H1 (cell line): ENCODE results near the gene COLEC11. TPM values are rescaled to one million over a fixed set of nuclear protein-coding genes. Genes with fewer than 3 reads are reported as not detected.

Source experiments
- HDAC6 ChIP-seq: IDR thresholded peaks from one replicate; pipeline ENCODE4 v1.7.1; 2012; ENCODE audit warnings: low read depth, mild to moderate bottlenecking, inconsistent platforms, low read length, moderate library complexity
- MAX ChIP-seq: IDR thresholded peaks from 2 replicates; pipeline ENCODE4 v1.6.1; 2012; ENCODE audit warnings: inconsistent platforms
- SP1 ChIP-seq: IDR thresholded peaks from 2 replicates; pipeline ENCODE4 v1.6.1; 2011; ENCODE audit warnings: low read depth, low read length
- SRF ChIP-seq: IDR thresholded peaks from 2 replicates; pipeline ENCODE4 v1.6.1; 2011; ENCODE audit warnings: mild to moderate bottlenecking, low read depth, low read length, moderate library complexity
- TEAD4 ChIP-seq: IDR thresholded peaks from 2 replicates; pipeline ENCODE4 v1.6.1; 2012; ENCODE audit warnings: low read depth, low read length, inconsistent platforms, mixed read lengths
- polyA plus RNA-seq, 7 experiments: library from polyadenylated mRNA; depleted of rRNA in 3 of 7; stranded (reverse) in 5 of 7; unstranded in 2 of 7; fragments of >200 nt in 5 of 7; fragments of 200-250 nt in 2 of 7; gene quantifications; 1 replicate in 5 of 7; 2 replicates in 1 of 7; 4 replicates in 1 of 7; pipeline versions ENCODE4 v1.2.1 to v1.2.3, GENCODE V29; 2011 to 2013; ENCODE audit warnings: missing spikeins in 2 of 7, mixed read lengths in 2 of 7
- total RNA-seq: library from RNA; stranded (reverse); fragmentation: NEBNext Ultra II Directional; extraction: Animal tissue kit (Norgen Biotek cat#: 25700); gene quantifications from 2 replicates; pipeline ENCODE4 v1.2.1, GENCODE V29; 2021

The COLEC11 gene
- total and polyA plus RNA-seq, 2 of the 8 experiments (the other 6 are each of a cell fraction or from before 2014, with no cell fraction given): 0.47 to 0.80 TPM

- TF ChIP-seq TEAD4: no peak
- TF ChIP-seq MAX: no peak
- no peak for TF ChIP-seq SP1
- no peak for TF ChIP-seq HDAC6
- TF ChIP-seq SRF: no peak
Measured at GRCh38 chr2:3657881-3658280, 63.0 kb downstream of the COLEC11 start, which contains the start of gene ALLC (continued).
